HEK293 (cell line): Measurements from ENCODE around the gene TRIM61.

Experiments used
- CTCF ChIA-PET: fragments of 350-600 bp; formaldehyde crosslinking; extraction: SDS; loops from one replicate; lab custom pipeline; 2021; ENCODE audit warnings: antibody characterized with exemption; lab: Yijun Ruan, JAX
- POLR2A ChIA-PET: fragments of 300-600 bp; formaldehyde crosslinking; extraction: SDS; loops from one replicate; lab custom pipeline; 2020; ENCODE audit warnings: antibody characterized with exemption, inconsistent platforms; lab: Yijun Ruan, JAX
- H3K27ac ChIP-seq: fragments of 200-500 bp; sonication (Bioruptor generic); 2 replicates; pipeline ENCODE4 v1.5.1; 2014; ENCODE audit warnings: low read depth, low read length, control low read depth, inconsistent platforms; ENCODE audit errors: extremely low read depth
- H3K36me3 ChIP-seq, 2 experiments: fragments of 200-500 bp in 1 of 2; sonication (Bioruptor generic) in 1 of 2; 1 replicate in 1 of 2; 2 replicates in 1 of 2; pipeline ENCODE4 v1.5.1; 2014 to 2017; ENCODE audit warnings: inconsistent platforms in 2 of 2, low read length in 2 of 2; ENCODE audit not compliant: control insufficient read depth in 2 of 2, insufficient read depth in 1 of 2
- H3K4me1 ChIP-seq: fragments of 200-500 bp; sonication (Bioruptor generic); 2 replicates; pipeline ENCODE4 v1.5.1; 2014; ENCODE audit warnings: mild to moderate bottlenecking, low read length, inconsistent platforms; ENCODE audit not compliant: control insufficient read depth, insufficient read depth
- H3K4me3 ChIP-seq: 2 replicates; pipeline ENCODE4 v1.5.1; 2011; ENCODE audit warnings: low read depth, mild to moderate bottlenecking, control low read depth, low read length, moderate library complexity
- H3K9me3 ChIP-seq: fragments of 200-500 bp; sonication (Bioruptor generic); 2 replicates; pipeline ENCODE4 v1.5.1; 2014; ENCODE audit warnings: low read depth, low read length, inconsistent platforms; ENCODE audit not compliant: control insufficient read depth, insufficient read depth
- BCL11B ChIP-seq: fragments of 450-650 bp; formaldehyde crosslinking; IDR thresholded peaks from 2 replicates; pipeline ENCODE4 v1.5.1; 2016; ENCODE audit warnings: low read depth, missing biosample characterization, missing genetic modification characterization
- GFI1B ChIP-seq: fragments of 450-650 bp; formaldehyde crosslinking; IDR thresholded peaks from 2 replicates; pipeline ENCODE4 v1.5.1; 2016; ENCODE audit warnings: missing biosample characterization, missing genetic modification characterization
- GLI2 ChIP-seq: fragments of 450-650 bp; formaldehyde crosslinking; IDR thresholded peaks from 2 replicates; pipeline ENCODE4; 2017; ENCODE audit warnings: missing biosample characterization, missing genetic modification characterization, low read depth, borderline replicate concordance
- GLI4 ChIP-seq: fragments of 450-650 bp; formaldehyde crosslinking; IDR thresholded peaks from 2 replicates; pipeline ENCODE4 v1.5.1; 2016; ENCODE audit warnings: missing biosample characterization, missing genetic modification characterization
- IKZF3 ChIP-seq: fragments of 450-650 bp; IDR thresholded peaks from 2 replicates; pipeline ENCODE4 v1.5.0; 2018; ENCODE audit warnings: missing biosample characterization, mild to moderate bottlenecking, missing genetic modification characterization, moderate library complexity
- KLF1 ChIP-seq: fragments of 450-650 bp; formaldehyde crosslinking; IDR thresholded peaks from 2 replicates; pipeline ENCODE4 v1.5.1; 2016; ENCODE audit warnings: missing biosample characterization, missing genetic modification characterization
- MEIS1 ChIP-seq: sonication (generic); formaldehyde crosslinking; IDR thresholded peaks from 2 replicates; pipeline ENCODE4 v1.8.1; 2022; ENCODE audit warnings: missing genetic modification reagents, mild to moderate bottlenecking, borderline replicate concordance
- TSHZ1 ChIP-seq: fragments of 450-650 bp; formaldehyde crosslinking; IDR thresholded peaks from 2 replicates; pipeline ENCODE4 v1.5.1; 2016; ENCODE audit warnings: missing biosample characterization, missing genetic modification characterization, borderline replicate concordance
- ZBTB17 ChIP-seq: fragments of 450-650 bp; formaldehyde crosslinking; IDR thresholded peaks from 2 replicates; pipeline ENCODE4 v1.5.1; 2016; ENCODE audit warnings: missing biosample characterization, missing genetic modification characterization
- ZBTB21 ChIP-seq: fragments of 450-650 bp; formaldehyde crosslinking; IDR thresholded peaks from 2 replicates; pipeline ENCODE4 v1.5.1; 2017; ENCODE audit warnings: missing biosample characterization, missing genetic modification characterization
- ZBTB8A ChIP-seq: fragments of 450-650 bp; formaldehyde crosslinking; IDR thresholded peaks from 2 replicates; pipeline ENCODE4 v1.5.1; 2016; ENCODE audit warnings: missing biosample characterization, missing genetic modification characterization
- ZEB2 ChIP-seq: fragments of 450-650 bp; formaldehyde crosslinking; IDR thresholded peaks from 2 replicates; pipeline ENCODE4 v1.5.1; 2016; ENCODE audit warnings: missing biosample characterization, missing genetic modification characterization
- ZNF10 ChIP-seq: fragments of 450-650 bp; formaldehyde crosslinking; IDR thresholded peaks from 2 replicates; pipeline ENCODE4 v1.5.1; 2017; ENCODE audit warnings: missing biosample characterization, missing genetic modification characterization
- ZNF184 ChIP-seq: fragments of 450-650 bp; IDR thresholded peaks from 2 replicates; pipeline ENCODE4 v1.5.1; 2018; ENCODE audit warnings: missing biosample characterization, mild to moderate bottlenecking, missing genetic modification characterization
- ZNF211 ChIP-seq: fragments of 450-650 bp; formaldehyde crosslinking; IDR thresholded peaks from 2 replicates; pipeline ENCODE4 v1.5.1; 2016; ENCODE audit warnings: low read depth, missing biosample characterization, missing genetic modification characterization
- ZNF248 ChIP-seq: fragments of 450-650 bp; formaldehyde crosslinking; IDR thresholded peaks from 2 replicates; pipeline ENCODE4 v1.5.1; 2017; ENCODE audit warnings: missing biosample characterization, missing genetic modification characterization
- ZNF274 ChIP-seq, 2 experiments: fragments of 200-500 bp in 1 of 2; fragments of 450-650 bp in 1 of 2; sonication (Bioruptor generic) in 1 of 2; formaldehyde crosslinking in 1 of 2; IDR thresholded peaks; 2 replicates each; pipeline versions ENCODE4 v1.5.1 to v1.6.1; 2014 to 2016; ENCODE audit warnings: borderline replicate concordance in 1 of 2, inconsistent platforms in 1 of 2, low read length in 1 of 2, missing biosample characterization in 1 of 2, missing genetic modification characterization in 1 of 2
- ZNF280D ChIP-seq: fragments of 450-650 bp; formaldehyde crosslinking; IDR thresholded peaks from 2 replicates; pipeline ENCODE4 v1.5.1; 2016; ENCODE audit warnings: missing biosample characterization, missing genetic modification characterization
- ZNF311 ChIP-seq: fragments of 450-650 bp; formaldehyde crosslinking; IDR thresholded peaks from 2 replicates; pipeline ENCODE4 v1.5.1; 2017; ENCODE audit warnings: missing biosample characterization, missing genetic modification characterization, borderline replicate concordance
- ZNF366 ChIP-seq: fragments of 450-650 bp; formaldehyde crosslinking; conservative IDR thresholded peaks from 2 replicates; pipeline ENCODE4 v1.5.1; 2016; ENCODE audit warnings: missing biosample characterization, missing genetic modification characterization
- ZNF544 ChIP-seq: fragments of 450-650 bp; formaldehyde crosslinking; IDR thresholded peaks from 2 replicates; pipeline ENCODE4 v1.5.0; 2017; ENCODE audit warnings: missing biosample characterization, missing genetic modification characterization
- ZNF555 ChIP-seq: fragments of 450-650 bp; formaldehyde crosslinking; conservative IDR thresholded peaks from 2 replicates; pipeline ENCODE4 v1.5.1; 2017; ENCODE audit warnings: missing biosample characterization, mild to moderate bottlenecking, missing genetic modification characterization, inconsistent platforms
- ZNF664 ChIP-seq: fragments of 450-650 bp; formaldehyde crosslinking; IDR thresholded peaks from 2 replicates; pipeline ENCODE4 v1.5.1; 2016; ENCODE audit warnings: missing biosample characterization, missing genetic modification characterization
- ZNF768 ChIP-seq: fragments of 450-650 bp; formaldehyde crosslinking; IDR thresholded peaks from 2 replicates; pipeline ENCODE4 v1.5.1; 2018; ENCODE audit warnings: missing biosample characterization, mild to moderate bottlenecking, missing genetic modification characterization
- TF ChIP-seq, protein P1 (sequence below): fragments of 450-650 bp; formaldehyde crosslinking; IDR thresholded peaks from 2 replicates; pipeline ENCODE4 v1.5.1; 2016; ENCODE audit warnings: missing biosample characterization, missing genetic modification characterization
- TF ChIP-seq, protein P2 (sequence below): fragments of 450-650 bp; formaldehyde crosslinking; IDR thresholded peaks from 2 replicates; pipeline ENCODE4 v1.5.1; 2016; ENCODE audit warnings: missing biosample characterization, missing genetic modification characterization

TRIM61 gene

GRCh38 chr4:164935363-164935762 lies 42.1 kb downstream of the TRIM61 start:
- POLR2A ChIA-PET, result no interaction called here
- H3K27ac ChIP-seq, result no peak overlapping the region
- no peak for TF ChIP-seq ZNF280D
- no peak for TF ChIP-seq ZBTB17 (tag by site-specific recombination)
- TF ChIP-seq, protein P1, sequence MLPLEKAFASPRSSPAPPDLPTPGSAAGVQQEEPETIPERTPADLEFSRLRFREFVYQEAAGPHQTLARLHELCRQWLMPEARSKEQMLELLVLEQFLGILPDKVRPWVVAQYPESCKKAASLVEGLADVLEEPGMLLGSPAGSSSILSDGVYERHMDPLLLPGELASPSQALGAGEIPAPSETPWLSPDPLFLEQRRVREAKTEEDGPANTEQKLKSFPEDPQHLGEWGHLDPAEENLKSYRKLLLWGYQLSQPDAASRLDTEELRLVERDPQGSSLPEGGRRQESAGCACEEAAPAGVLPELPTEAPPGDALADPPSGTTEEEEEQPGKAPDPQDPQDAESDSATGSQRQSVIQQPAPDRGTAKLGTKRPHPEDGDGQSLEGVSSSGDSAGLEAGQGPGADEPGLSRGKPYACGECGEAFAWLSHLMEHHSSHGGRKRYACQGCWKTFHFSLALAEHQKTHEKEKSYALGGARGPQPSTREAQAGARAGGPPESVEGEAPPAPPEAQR (tag by site-specific recombination), result no peak
- no peak for TF ChIP-seq ZNF184
- no peak for TF ChIP-seq ZNF664 (tag by site-specific recombination)
- TF ChIP-seq ZBTB21 (tag by site-specific recombination), result no peak
- TF ChIP-seq GFI1B (tag by site-specific recombination), result no peak
- no peak for TF ChIP-seq ZNF555 (tag by site-specific recombination)
- no peak for TF ChIP-seq GLI2 (tag by site-specific recombination)
- TF ChIP-seq, all 188 proteins: peak for 0
- Histone ChIP-seq H3K4me1 (no peaks in the 10 kb centered on the region), H3K36me3 (no peaks in the 10 kb centered on the region), H3K4me3 (no peak overlapping the region), H3K9me3 (no peaks in the 10 kb centered on the region)
- CTCF ChIA-PET, result interaction anchor here (0.5 to 1.8 kb wide), 7 partner anchors 21 to 166 kb away, joined by 3 to 5 read pairs (median 4); no protein-coding TSS in a partner anchor

DNA sequence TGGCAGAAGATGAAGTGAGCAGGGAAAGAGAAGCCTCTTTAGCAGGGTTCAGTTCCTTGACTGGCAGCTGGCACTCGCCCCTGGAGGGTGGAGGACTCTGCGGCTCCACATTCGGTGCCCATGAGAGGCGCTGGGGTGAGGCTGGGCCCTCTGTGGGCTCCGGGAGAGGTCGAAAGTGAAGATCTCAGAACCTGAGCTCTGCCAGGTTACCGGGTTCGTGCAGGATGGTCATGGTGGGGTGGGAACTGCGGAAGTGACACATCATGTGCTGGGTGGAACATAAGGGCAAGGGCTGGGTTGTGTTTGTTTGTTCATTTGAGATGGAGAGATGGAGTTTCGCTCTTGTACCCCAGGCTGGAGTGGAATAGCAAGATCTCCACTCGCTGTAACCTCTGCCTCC lies 44.2 kb downstream of the TRIM61 start:
- CTCF ChIA-PET, result interaction anchor here (1.1 kb wide), 1 partner anchor 17 kb away, joined by 7 read pairs; no protein-coding TSS in a partner anchor
- Histone ChIP-seq H3K4me3 (no peak overlapping the region), H3K36me3 (no peaks in the 10 kb centered on the region)
- no peak for TF ChIP-seq IKZF3 (tag by site-specific recombination)
- no peak for TF ChIP-seq ZEB2 (tag by site-specific recombination)
- TF ChIP-seq ZNF274 (IDR thresholded peaks at IDR 0.05; ENCODE audit: low read length), result no peak
- no peak for TF ChIP-seq ZNF274 (tag by site-specific recombination; IDR thresholded peaks at IDR 0.05; ENCODE audit: borderline replicate concordance)
- TF ChIP-seq TSHZ1 (tag by site-specific recombination), result no peak
- TF ChIP-seq BCL11B (tag by site-specific recombination), result no peak
- no peak for TF ChIP-seq GLI4 (tag by site-specific recombination)
- no peak for TF ChIP-seq ZNF10
- TF ChIP-seq ZNF366 (tag by site-specific recombination), result no peak
- no peak for TF ChIP-seq ZNF768 (tag by site-specific recombination)
- TF ChIP-seq ZNF311 (tag by site-specific recombination), result no peak
- TF ChIP-seq ZNF248 (tag by site-specific recombination), result no peak
- no peak for TF ChIP-seq MEIS1 (CRISPR knock-in tag)
- TF ChIP-seq, protein P2, sequence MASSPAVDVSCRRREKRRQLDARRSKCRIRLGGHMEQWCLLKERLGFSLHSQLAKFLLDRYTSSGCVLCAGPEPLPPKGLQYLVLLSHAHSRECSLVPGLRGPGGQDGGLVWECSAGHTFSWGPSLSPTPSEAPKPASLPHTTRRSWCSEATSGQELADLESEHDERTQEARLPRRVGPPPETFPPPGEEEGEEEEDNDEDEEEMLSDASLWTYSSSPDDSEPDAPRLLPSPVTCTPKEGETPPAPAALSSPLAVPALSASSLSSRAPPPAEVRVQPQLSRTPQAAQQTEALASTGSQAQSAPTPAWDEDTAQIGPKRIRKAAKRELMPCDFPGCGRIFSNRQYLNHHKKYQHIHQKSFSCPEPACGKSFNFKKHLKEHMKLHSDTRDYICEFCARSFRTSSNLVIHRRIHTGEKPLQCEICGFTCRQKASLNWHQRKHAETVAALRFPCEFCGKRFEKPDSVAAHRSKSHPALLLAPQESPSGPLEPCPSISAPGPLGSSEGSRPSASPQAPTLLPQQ, result no peak
- TF ChIP-seq ZBTB8A (tag by site-specific recombination), result no peak
- TF ChIP-seq ZNF211, result no peak
- TF ChIP-seq ZNF544, result no peak
- TF ChIP-seq KLF1 (tag by site-specific recombination), result no peak
- TF ChIP-seq, all 188 proteins: peak for 0
- Histone ChIP-seq H3K4me1 (no peaks in the 10 kb centered on the region), H3K9me3 (no peaks in the 10 kb centered on the region), H3K27ac (no peak overlapping the region)
- POLR2A ChIA-PET, result no interaction called here
